NCI-H774 (cell line): ENCODE measurements around the gene ENPP6.
"Not testable (repeated sequence)": the region's sequence is repeated elsewhere in the genome, so short reads cannot be mapped to it uniquely, and the experiment has no call there.

Experiments
- DNase-seq: peaks from one replicate; lab custom pipeline; 2025; lab: John Stamatoyannopoulos, UW

ENPP6 gene

GRCh38 chr4:184059099-184059498 is 158.6 kb downstream of the ENPP6 start:
- DNase-seq = no peak

- no peak for DNase-seq
Observed at GRCh38 chr4:184058026-184058425, 159.6 kb downstream of the ENPP6 start.

GRCh38 chr4:184056877-184057276 is 160.8 kb downstream of the ENPP6 start:
- DNase-seq = no peak

GRCh38 chr4:184053434-184053833 is 164.2 kb downstream of the ENPP6 start:
- no peak for DNase-seq

GRCh38 chr4:184052616-184053015 is 165.1 kb downstream of the ENPP6 start:
- no peak for DNase-seq

DNA sequence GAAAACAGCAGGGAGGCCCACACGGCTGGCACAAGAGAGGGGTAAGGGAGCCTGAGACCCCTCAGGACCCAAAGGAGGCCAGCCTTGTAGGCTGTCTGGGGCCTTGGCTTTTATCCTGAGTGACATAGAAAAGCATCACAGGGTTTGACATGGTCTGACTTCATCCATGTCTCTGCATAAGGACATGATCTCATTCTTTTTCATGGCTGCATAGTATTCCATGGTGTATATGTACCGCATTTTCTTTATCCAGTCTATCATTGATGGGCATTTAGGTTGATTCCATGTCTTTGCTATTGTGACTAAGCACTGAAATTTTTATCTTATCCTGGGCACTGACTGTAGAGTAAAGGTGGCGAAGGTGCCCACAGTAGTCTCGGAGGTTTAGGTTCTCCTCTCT is 166.4 kb downstream of the ENPP6 start:
- not testable (repeated sequence) for DNase-seq

DNA sequence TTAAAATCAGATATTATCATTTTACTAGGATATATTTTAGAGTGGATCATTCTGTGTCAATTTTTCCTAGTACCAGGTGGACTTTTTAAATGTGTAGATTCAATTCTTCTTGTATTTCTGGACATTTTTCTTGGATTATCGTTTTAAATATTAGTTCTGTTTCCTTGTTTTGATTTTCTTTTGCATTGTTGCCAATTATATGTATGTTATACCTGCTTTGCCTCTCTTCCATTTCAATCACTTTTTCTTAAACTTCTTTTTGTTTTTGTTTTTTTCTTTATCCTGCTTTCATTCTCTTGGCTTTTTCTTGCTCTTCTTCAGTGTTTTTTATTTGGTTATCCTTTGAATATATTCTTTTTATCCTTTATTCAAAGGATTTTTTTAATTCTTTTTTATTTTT is 171.5 kb downstream of the ENPP6 start:
- DNase-seq = no peak

DNA sequence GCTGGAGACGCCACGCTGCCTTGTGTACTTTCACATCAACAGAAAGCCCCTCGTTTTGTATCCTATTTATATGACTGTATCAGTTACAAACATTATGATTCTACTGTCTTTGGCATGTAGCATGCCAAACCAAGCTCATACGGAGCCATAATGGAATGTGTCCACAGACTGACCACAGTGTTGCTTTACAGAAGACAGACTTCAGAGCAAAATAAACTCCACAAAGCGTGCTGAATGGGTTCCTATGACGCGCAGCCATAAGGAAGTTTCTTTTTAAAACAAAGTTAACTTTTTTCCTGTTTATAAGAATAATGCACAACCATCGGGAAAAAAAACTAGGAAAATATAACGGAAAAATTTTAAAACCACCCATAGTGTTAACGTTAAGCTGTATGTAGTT is 176.5 kb downstream of the ENPP6 start:
- DNase-seq = no peak

GRCh38 chr4:184039963-184040383 is 177.7 kb downstream of the ENPP6 start:
- no peak for DNase-seq
